Activated CD4-positive, alpha-beta T cell treated with anti-CD3 and anti-CD28 coated beads for 4 hours (primary cell): ENCODE measurements around the gene CCSER2.

Source experiments
- DNase-seq, 2 donors: peaks; one replicate each; pipeline ENCODE4 v3.0.0-alpha.2; 2020

The CCSER2 gene

GRCh38 chr10:84348447-84348846, 20.1 kb downstream of the CCSER2 start:
- no peak for DNase-seq

DNA sequence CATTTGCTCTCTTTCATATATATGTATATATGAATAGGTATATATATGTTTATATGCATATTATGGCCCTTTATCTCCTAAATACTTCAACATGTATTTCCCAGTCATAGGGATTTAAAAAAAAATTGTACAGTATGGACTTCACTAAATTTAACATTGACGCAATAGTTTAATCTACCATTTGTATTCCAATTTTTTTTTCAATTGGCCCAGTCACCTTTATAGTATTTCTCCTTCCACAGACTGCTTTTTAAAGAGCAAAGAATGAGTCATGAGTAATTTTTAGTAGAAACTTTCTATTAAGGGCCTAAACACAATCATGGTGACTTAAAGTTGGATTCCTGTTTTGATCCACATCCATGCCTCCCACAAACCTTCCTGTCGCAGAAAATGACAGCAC, 20.5 kb downstream of the CCSER2 start:
- DNase-seq, result no peak

DNA sequence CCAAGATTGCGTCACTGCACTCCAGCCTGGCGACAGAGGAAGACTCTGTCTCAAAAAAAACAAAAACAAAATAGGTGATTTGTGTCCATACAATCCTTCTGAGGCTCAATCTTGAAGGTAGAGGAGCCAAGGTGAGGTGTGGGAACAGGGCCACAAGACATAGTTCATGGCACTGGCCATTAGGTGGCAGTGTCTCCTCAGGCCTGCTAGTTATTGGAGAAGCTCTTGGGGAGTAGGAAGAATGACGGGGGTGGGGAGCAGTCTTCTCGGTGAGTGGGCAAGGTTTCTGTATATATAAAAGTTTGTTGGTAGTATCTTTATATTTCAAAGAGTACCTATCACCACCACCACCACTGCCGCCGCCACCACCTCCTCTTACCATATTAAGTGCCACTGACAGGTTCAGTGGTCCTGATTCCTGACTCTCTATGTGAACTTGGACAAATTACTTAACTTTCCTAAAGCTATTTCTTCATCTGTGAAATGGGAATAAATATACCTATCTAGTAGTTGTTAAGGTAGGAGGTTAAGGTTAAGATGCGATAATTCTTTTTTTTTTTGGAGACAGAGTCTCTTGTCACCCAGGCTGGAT, 24.0 kb downstream of the CCSER2 start:
- DNase-seq, result peak; percentile 65 to 74

DNA sequence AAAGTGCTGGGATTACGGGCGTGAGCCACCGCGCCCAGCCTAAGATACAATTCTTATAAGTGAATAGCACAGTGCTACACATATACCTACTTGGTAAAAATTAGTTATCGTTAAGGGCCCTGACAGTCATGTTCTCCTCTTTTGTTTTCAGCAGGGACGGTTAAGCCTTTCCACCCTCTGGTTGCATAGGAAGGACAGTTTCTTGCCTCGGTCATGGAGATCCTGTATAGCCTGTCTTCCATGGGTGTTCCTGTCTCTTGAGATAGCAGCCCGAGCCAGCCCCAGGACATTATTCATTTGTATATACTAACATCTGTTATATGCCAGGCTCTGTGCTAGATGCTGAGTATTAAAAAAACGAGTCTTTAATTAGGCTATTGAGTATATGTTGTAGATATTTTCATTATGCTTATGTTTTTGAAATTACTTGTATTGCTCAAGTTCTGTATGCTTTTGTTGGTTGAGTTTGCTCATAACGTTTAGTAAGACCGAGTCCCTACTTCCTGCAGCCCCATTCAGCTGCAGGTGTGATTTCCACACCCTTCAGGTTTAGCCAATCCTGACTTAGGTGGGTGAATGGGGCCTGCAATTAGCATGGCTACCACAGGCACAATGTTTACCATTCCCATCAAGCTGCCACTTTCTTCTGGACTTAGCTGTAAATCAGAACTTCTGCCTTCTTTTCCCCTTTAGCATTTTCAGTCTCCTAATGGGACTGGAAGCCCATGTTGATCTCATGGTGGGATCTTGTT, 24.8 kb downstream of the CCSER2 start:
- no peak for DNase-seq

GRCh38 chr10:84354623-84355022, 26.2 kb downstream of the CCSER2 start:
- no peak for DNase-seq

DNA sequence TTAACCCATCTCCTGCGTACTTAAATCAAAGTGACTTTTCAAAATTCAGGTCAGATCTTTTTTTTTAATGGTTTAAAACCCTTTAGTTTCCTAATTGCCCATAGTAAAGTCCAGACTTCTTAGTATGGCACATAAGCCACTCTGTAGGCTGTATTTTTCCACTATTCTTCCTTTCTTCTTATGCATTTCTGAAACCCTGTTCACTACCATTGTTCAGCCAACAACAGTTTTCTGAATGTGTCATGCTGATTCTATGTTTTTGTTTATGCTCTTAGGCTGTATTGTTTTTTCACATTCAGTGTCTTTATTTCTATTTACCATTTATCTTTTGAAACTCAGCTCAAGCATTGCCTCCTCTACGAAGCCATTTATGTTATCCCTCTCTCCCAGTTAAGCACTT, 26.7 kb downstream of the CCSER2 start:
- no peak for DNase-seq

DNA sequence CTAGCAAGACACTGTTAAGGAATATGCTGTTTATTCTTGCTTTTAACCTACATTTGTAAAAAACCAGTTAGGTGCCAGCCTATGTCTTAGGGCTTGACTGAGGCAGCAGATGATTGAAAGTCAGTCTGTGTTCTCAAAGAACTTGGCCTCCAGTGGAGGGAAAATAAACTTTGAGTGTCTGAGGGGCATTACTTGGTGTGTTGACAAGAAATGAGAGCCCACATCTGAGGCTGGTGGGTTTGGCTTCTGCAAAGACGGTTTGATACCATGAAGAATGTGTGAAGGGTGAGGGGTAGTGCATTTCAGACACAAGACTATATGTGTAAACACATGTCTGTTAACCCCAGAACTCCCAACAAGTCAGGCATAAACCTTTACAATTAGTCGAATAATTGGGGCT, 28.5 kb downstream of the CCSER2 start:
- DNase-seq, result no peak

DNA sequence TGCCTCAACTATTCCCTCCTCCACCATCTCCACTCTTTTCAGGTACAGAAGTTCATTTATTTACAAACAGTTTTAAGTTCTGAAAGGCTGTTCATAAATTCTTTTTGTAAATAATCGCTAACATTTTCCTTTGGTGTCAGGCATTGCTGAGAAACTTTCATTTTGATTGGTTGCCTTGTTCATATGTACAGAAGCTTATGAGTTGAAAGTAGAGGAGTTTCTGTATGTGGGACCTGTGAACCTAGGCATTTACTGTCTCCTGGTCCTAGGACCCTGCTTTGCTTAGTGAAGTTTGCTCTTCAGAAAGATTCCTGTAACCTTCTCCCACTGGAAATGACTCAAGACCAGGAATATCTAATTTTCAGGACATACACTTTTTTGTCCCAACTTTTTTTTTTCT, 30.4 kb downstream of the CCSER2 start:
- DNase-seq, result no peak

- no peak for DNase-seq
These were observed 32.4 kb downstream of the CCSER2 start for GRCh38 chr10:84360637-84361365.

DNA sequence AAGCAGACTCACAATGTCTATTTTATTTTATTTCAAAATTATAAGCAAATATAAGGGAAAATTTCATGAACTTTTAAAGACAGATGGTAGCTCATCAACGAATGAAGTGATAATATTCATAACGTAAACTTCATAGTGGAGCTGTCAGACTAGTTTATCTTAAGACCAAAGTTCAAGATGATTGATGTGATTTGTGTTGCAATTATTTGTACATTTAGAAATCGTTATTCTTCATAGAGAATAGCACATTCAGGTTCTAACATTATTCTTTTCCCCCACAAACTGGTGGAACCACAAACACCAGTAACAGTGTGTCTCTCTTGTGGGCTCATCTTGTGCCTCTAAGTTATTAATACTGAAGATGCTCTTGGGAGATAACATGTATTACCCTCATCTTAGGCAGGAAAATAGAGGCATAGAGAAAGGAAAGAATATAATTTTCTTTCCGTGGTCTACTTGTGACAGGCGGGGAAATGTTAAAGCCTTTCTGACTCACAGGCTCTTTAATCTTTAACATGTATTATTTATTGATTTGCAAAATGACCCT, 37.0 kb downstream of the CCSER2 start:
- no peak for DNase-seq

- no peak for DNase-seq
These were observed 37.7 kb downstream of the CCSER2 start for GRCh38 chr10:84366041-84366440.

- no peak for DNase-seq
These were observed 38.9 kb downstream of the CCSER2 start for GRCh38 chr10:84367256-84367655.

DNA sequence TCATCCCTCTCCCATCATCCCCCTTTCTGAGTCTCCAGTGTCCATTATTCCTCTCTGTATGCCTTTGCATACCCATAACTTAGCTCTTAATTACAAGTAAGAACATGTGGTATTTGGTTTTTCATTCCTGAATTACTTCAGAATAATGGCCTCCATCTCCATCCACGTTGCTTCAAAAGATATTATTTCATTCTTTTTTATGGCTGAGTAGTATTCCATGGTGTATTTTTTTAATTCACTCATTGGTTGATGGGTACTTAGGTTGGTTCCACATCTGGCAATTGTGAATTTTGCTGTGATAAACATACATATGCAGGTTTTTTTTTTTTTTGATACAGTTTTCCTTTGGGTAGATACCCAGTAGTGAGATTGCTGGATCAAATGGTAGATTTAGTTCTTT, 40.4 kb downstream of the CCSER2 start:
- no peak for DNase-seq

GRCh38 chr10:84370283-84370682, 41.9 kb downstream of the CCSER2 start:
- DNase-seq, result no peak

DNA sequence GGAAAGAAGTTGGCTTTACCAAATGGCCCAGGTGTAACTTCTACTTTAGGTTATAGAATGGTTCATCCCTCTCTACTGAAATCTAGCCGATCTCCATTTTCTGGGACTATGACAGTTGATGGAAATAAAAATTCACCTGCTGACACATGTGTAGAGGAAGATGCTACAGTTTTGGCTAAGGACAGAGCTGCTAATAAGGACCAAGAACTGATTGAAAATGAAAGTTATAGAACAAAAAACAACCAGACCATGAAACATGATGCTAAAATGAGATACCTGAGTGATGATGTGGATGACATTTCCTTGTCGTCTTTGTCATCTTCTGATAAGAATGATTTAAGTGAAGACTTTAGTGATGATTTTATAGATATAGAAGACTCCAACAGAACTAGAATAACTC, 43.6 kb downstream of the CCSER2 start:
- no peak for DNase-seq

- no peak for DNase-seq
These were observed 44.6 kb downstream of the CCSER2 start for GRCh38 chr10:84373000-84373399.

DNA sequence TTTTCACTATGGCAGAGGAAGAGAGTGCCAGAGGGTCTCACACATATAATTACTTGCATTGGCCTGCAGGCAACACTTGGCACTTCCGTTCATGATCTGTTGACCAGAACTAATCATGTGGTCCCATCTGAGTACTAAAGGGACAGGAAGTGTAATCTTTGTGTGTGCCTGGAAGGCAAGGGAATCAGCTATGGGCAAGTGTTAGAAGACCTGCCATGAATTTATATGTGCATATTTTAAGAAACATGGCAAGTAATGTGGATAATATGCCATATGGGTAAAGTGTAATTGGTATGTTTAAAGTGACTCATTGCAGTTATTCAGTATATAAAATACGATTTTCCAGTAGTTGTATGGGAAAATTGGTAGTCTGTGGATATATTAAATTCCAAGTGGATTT, 46.1 kb downstream of the CCSER2 start:
- DNase-seq, result no peak

- DNase-seq, result peak; percentile 16 to 56
These were observed 46.6 kb downstream of the CCSER2 start for GRCh38 chr10:84375011-84375410.

DNA sequence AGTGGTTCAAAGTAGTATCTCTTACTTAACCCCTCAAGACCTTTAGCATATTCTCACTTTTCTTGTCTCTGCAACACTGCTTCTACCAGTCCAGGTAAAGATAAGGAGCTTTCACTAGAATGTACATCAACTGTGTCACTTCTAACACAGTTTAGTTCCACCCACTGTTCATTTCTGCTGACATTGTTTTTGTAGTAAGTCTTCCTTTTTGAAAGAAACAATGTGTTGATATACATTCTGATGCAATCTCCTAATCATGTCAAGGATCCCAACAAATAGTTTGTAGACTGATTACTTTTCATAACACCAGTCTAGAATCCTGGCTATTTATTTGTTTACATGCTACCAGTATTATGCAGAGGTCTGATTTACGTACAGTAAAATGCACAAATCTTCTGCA, 47.5 kb downstream of the CCSER2 start:
- DNase-seq, result no peak

DNA sequence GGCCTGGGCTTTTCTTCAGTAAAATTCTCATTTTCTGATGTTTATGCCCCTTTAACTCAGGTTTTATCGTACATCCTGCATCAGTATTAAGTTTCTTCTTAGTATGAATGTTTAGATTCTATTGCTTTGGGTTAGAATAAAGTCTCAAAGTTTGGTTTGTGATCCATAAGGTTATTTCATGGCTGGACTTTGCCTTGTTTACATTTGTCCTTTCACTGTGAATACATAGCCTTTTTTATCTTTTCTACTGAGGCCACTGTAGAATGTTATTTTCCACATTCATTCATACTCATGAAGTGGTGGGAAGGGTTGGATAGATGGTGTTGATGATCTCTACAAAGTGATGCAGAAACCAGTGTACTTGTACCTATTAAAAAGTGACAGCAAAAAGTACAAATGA, 59.8 kb downstream of the CCSER2 start:
- DNase-seq, result no peak

GRCh38 chr10:84390364-84390763, 62.0 kb downstream of the CCSER2 start:
- DNase-seq, result no peak

- DNase-seq, result no peak
These were observed 62.9 kb downstream of the CCSER2 start for GRCh38 chr10:84391326-84391725.

DNA sequence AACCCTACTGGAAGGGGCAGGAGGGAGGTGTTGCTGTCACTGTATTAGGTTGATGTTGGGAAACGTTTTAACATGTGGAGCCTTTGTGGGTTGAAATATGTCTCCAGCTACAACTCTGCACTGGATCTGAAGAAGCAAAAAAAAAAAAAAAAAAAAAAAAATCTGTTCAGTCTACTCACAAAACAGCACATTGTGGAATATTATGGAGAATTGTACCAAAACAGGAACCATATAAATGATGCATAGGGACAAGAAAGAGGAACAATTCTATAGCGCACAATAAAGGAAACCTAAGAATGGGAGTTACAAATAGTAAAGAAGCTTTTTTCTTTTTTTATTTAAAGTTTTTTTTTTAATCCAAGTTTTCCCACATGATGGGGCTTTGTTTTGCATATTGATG, 63.8 kb downstream of the CCSER2 start:
- DNase-seq, result no peak

DNA sequence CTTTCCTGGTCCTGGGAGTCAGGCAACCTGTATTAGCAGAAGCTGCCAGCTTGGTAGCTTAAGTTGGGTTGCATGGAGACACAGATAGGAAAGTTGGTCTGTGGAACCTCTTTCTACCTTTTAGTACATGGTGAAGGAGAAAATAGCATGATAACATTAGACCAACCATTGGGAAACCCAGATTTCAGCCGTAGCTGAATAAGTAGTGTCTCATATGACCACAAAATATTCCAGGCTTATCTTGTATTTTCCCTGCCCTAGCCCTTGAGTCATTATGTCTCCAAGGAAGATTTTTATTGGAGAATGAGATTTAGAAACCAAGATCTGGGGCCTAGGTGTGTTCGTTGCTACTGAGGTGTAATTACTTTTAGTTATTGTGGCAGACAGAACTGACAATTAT, 67.2 kb downstream of the CCSER2 start:
- no peak for DNase-seq
